ENCODE data around the gene DTNA. TPM values are rescaled to one million over a fixed set of nuclear protein-coding genes. Genes with fewer than 3 reads are reported as not detected.
"Not testable (repeated sequence)": the region's sequence is repeated elsewhere in the genome, so short reads cannot be mapped to it uniquely, and the experiment has no call there.

DTNA gene
- total RNA-seq, 2 donors from 2014 or later, result 41.0 to 78.4 TPM

DNA sequence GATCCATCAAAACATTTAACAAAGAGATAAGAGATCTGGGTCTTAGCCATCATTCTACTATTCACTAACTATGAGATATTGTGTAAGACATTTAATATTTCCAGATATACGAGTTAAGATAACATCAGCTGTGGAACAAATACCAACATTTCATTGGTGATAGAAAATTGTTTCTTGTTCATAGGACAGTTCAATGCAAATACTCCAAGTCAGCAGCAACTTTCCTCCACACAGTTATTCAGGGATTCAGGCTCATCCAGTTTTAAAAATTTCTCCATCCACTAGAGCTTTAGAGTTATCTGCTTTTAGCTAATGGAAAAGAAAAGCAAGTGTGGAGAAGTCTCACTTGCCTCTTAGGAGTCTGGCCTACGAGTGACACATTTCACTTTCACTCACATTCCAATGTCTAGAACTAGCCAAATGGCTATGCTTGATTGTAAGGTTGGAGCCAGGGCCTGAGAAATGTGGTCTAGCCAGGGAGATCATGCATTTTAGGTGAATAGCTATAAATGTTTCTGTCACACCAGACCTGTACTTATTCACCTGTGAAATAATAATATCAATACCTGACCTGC, 211.8 kb downstream of the DTNA start:
- DNase-seq (ENCODE audit: low spot score) (no peak), ATAC-seq (ENCODE audit: insufficient number of reproducible peaks, low FRiP score, low read depth) (no peak)
- Histone ChIP-seq H3K4me3 (no peak overlapping the region), H3K9me3 (no peaks in the 10 kb centered on the region), H3K27me3 (replicated peaks; ENCODE audit: insufficient read depth) (no peaks in the 10 kb centered on the region), H3K4me1 (ENCODE audit: control insufficient read depth in 1 of 2, low read depth in 2 of 2) (peaks cover 0 to 6% of the 10 kb centered on the region in 2 donors), H3K36me3 (no peaks in the 10 kb centered on the region), H3K27ac (no peak overlapping the region)
- TF ChIP-seq, protein P1, sequence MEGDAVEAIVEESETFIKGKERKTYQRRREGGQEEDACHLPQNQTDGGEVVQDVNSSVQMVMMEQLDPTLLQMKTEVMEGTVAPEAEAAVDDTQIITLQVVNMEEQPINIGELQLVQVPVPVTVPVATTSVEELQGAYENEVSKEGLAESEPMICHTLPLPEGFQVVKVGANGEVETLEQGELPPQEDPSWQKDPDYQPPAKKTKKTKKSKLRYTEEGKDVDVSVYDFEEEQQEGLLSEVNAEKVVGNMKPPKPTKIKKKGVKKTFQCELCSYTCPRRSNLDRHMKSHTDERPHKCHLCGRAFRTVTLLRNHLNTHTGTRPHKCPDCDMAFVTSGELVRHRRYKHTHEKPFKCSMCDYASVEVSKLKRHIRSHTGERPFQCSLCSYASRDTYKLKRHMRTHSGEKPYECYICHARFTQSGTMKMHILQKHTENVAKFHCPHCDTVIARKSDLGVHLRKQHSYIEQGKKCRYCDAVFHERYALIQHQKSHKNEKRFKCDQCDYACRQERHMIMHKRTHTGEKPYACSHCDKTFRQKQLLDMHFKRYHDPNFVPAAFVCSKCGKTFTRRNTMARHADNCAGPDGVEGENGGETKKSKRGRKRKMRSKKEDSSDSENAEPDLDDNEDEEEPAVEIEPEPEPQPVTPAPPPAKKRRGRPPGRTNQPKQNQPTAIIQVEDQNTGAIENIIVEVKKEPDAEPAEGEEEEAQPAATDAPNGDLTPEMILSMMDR (IDR thresholded peaks at IDR 0.05), result no peak

DNA sequence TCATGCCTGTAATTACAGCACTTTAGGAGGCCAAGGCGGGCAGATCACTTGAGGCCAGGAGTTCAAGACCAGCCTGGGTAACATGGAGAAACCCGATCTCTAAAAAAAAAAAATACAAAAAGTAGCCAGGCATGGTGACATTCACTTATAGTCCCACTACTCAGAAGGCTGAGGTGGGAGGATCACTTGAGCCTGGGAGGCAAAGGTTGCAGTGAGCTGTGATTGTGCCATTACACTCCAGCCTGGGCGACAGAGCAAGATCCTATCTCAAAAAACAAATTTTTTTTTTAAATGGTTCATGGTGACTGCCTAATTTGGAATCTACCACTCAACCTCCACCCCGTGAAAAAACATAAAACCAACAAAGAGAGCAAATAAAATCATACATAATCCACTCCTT, 212.5 kb downstream of the DTNA start:
- not testable (repeated sequence) for H3K27me3 ChIP-seq (replicated peaks; ENCODE audit: insufficient read depth); DNase-seq (ENCODE audit: low spot score); ATAC-seq (ENCODE audit: insufficient number of reproducible peaks, low FRiP score, low read depth); H3K36me3 ChIP-seq; H3K9me3 ChIP-seq; H3K27ac ChIP-seq; H3K4me1 ChIP-seq (ENCODE audit: control insufficient read depth in 1 of 2, low read depth in 2 of 2); H3K4me3 ChIP-seq

DNA sequence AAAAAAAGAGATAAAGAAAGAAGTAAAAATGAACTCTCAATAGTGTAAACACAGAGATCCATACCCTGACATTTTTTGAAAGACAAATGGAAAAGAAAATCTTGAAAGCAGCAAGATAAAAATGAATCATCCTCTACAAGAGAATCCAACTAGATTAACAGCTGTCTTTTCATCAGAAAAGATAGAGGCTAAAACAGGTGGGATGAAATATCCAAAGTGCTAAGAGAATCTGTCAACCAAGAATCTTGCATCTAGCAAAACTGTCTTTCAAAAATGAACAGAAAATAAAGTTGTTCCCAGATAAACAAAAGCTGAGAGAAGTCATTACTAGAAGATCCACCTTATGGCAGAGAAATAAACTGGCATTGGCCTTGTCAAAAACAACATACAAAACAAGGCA, 213.8 kb downstream of the DTNA start:
- peaks cover 0 to 6% of the 10 kb centered on the region in 2 donors for H3K4me1 ChIP-seq (ENCODE audit: control insufficient read depth in 1 of 2, low read depth in 2 of 2)
- no peaks in the 10 kb centered on the region for H3K9me3 ChIP-seq
- DNase-seq (ENCODE audit: low spot score) (no peak), ATAC-seq (ENCODE audit: insufficient number of reproducible peaks, low FRiP score, low read depth) (no peak)
- no peaks in the 10 kb centered on the region for H3K27me3 ChIP-seq (replicated peaks; ENCODE audit: insufficient read depth)
- H3K4me3 ChIP-seq, result no peak overlapping the region
- H3K36me3 ChIP-seq, result no peaks in the 10 kb centered on the region
- no peak overlapping the region for H3K27ac ChIP-seq
- TF ChIP-seq, protein P1 (IDR thresholded peaks at IDR 0.05), result no peak

DNA sequence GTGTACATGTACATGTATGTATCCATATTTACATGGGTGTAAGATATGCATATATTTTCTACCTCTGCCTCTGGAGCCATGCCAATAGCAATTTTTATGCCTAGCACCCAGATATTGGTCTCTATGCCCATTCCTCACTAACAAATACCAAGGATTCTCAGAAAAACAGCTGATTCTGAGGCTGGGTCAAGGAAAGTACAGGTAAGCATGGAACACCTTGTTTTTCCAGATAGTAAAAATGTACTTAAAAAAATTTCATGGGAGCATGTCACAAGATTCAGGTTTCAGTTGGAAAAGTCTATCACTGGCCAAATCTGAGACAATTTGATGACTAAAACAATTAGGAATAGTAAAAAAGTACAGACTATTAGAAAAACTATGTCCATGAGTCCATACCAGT, 216.6 kb downstream of the DTNA start:
- Histone ChIP-seq H3K36me3 (no peaks in the 10 kb centered on the region), H3K27me3 (replicated peaks; ENCODE audit: insufficient read depth) (no peaks in the 10 kb centered on the region), H3K4me3 (no peak overlapping the region), H3K9me3 (no peaks in the 10 kb centered on the region), H3K4me1 (ENCODE audit: control insufficient read depth in 1 of 2, low read depth in 2 of 2) (no peaks in the 10 kb centered on the region), H3K27ac (no peak overlapping the region)
- ATAC-seq (ENCODE audit: insufficient number of reproducible peaks, low FRiP score, low read depth) (no peak), DNase-seq (ENCODE audit: low spot score) (no peak)
- TF ChIP-seq, protein P1 (IDR thresholded peaks at IDR 0.05), result no peak

DNA sequence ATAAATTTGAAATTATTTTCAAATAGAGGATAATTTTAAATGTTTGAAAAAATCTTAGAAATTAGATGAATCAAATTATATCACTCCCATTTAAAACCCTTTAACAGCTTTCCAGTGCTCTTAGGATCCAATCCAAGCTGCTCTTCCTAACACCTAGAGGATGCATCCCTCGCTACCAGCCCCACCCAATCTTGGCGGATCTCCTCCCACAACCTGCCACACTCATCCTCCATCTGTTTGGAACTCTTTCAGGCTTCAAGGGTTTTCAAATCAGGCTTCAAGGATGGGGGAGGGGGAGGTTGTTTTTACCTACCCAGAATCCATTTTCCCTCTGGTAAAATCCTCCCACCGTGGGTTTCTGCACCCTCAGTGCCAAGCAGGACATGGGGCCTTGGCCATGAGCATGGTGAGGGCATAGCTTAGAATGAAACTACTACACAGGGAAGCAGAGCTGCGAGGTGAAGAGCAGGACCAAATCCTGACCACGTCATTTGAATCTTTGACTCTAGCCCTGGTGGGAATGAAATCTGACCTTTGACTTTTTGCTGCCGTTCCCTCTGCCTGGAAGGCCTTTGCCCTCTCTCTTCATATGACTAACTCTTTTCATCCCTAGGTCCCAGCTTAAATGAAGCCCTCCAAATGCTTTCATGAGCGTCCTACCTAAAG, 218.1 kb downstream of the DTNA start:
- TF ChIP-seq, protein P1 (IDR thresholded peaks at IDR 0.05), result no peak
- no peak overlapping the region for H3K4me3 ChIP-seq
- DNase-seq (ENCODE audit: low spot score) (no peak), ATAC-seq (ENCODE audit: insufficient number of reproducible peaks, low FRiP score, low read depth) (no peak)
- H3K27ac ChIP-seq, result no peak overlapping the region
- no peaks in the 10 kb centered on the region for H3K4me1 ChIP-seq (ENCODE audit: control insufficient read depth in 1 of 2, low read depth in 2 of 2)
- H3K27me3 ChIP-seq (replicated peaks; ENCODE audit: insufficient read depth), result no peaks in the 10 kb centered on the region
- H3K36me3 ChIP-seq, result no peaks in the 10 kb centered on the region
- no peaks in the 10 kb centered on the region for H3K9me3 ChIP-seq
